Esophagus muscularis mucosa (tissue), 3 donors: ENCODE measurements around the gene SPINT1.
A peak's percentile ranks its signal among the peaks of the same experiment; 100 is the strongest.

Experiments
- POLR2A ChIP-seq: fragments of 450-650 bp; IDR thresholded peaks from one replicate; pipeline ENCODE4 v1.6.1; 2017; ENCODE audit warnings: antibody characterized with exemption, moderate library complexity, mild to moderate bottlenecking, low read depth
- POLR2AphosphoS5 ChIP-seq, 2 donors: sonication (generic); formaldehyde crosslinking; IDR thresholded peaks; one replicate each; pipeline ENCODE4 v1.6.1; 2017; ENCODE audit warnings: antibody characterized with exemption in 2 of 2
- TF ChIP-seq, protein P1 (sequence below), 3 experiments: fragments of 200-600 bp in 2 of 3; fragments of 450-650 bp in 1 of 3; sonication (generic) in 2 of 3; IDR thresholded peaks; one replicate each; pipeline ENCODE4 v1.5.1; 2017 to 2019; ENCODE audit warnings: antibody characterized with exemption in 3 of 3, mild to moderate bottlenecking in 2 of 3, moderate library complexity in 1 of 3

DNA sequence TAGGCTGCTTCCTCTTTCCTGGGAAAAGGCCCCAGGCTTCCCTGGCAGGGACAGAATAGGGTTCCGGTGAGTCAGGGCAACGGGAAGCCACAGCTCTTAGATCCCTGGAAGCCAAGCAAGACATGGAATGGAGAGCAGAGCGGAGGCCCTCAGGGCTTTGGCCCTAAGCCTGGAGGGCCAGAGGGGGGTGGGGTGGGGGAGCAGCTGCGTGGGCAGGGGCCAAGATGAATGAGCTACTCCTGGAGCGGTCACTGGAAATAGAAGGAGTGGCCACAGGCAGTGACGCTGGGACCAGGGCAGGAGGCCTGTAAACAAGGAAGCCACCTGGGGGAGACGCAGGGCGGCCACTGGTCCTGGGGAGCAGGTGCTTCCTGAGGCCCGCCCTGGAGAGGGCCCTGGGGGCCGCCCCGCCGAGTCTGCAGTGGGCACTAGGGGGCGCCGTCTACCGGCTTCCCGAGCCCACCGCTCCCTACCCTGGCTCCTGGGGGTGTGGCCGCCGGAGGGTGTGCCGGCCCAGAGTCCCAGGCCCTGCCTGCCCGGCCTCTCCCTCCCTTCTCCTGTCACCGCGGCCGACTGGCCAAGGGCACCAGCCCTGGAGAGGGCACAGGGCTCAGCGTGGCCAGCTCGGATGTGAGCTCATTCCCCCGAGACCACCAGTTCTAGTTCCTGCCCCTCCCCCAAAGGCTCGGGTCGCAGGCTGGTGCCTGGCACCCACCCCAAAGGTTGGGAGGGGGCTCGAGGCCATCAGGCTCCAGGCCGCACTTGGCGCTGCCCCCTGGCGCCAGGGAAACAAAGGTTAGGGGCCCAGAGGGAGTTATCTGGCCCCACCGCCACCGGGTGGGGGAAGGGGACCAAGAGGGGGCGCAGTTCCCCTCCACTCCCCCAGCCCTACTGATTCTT, 62.5 kb downstream of the SPINT1 start:
- TF ChIP-seq, protein P1, sequence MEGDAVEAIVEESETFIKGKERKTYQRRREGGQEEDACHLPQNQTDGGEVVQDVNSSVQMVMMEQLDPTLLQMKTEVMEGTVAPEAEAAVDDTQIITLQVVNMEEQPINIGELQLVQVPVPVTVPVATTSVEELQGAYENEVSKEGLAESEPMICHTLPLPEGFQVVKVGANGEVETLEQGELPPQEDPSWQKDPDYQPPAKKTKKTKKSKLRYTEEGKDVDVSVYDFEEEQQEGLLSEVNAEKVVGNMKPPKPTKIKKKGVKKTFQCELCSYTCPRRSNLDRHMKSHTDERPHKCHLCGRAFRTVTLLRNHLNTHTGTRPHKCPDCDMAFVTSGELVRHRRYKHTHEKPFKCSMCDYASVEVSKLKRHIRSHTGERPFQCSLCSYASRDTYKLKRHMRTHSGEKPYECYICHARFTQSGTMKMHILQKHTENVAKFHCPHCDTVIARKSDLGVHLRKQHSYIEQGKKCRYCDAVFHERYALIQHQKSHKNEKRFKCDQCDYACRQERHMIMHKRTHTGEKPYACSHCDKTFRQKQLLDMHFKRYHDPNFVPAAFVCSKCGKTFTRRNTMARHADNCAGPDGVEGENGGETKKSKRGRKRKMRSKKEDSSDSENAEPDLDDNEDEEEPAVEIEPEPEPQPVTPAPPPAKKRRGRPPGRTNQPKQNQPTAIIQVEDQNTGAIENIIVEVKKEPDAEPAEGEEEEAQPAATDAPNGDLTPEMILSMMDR (IDR thresholded peaks at IDR 0.05), result peak; percentile 76 to 83 (median 81)
- TF ChIP-seq POLR2AphosphoS5 (IDR thresholded peaks at IDR 0.05) (peak; percentile 62 to 68), POLR2A (no peak)
